HG03196 (cell line): ENCODE data around the gene ATP10B.
"Not testable (repeated sequence)": the region's sequence is repeated elsewhere in the genome, so short reads cannot be mapped to it uniquely, and the experiment has no call there.

Experiments used
- ATAC-seq: cut with Tn5 transposase; IDR thresholded peaks from one replicate; pipeline ENCODE4 v1.9.1; 2021; ENCODE audit not compliant: unreplicated experiment

Gene ATP10B, protein sequence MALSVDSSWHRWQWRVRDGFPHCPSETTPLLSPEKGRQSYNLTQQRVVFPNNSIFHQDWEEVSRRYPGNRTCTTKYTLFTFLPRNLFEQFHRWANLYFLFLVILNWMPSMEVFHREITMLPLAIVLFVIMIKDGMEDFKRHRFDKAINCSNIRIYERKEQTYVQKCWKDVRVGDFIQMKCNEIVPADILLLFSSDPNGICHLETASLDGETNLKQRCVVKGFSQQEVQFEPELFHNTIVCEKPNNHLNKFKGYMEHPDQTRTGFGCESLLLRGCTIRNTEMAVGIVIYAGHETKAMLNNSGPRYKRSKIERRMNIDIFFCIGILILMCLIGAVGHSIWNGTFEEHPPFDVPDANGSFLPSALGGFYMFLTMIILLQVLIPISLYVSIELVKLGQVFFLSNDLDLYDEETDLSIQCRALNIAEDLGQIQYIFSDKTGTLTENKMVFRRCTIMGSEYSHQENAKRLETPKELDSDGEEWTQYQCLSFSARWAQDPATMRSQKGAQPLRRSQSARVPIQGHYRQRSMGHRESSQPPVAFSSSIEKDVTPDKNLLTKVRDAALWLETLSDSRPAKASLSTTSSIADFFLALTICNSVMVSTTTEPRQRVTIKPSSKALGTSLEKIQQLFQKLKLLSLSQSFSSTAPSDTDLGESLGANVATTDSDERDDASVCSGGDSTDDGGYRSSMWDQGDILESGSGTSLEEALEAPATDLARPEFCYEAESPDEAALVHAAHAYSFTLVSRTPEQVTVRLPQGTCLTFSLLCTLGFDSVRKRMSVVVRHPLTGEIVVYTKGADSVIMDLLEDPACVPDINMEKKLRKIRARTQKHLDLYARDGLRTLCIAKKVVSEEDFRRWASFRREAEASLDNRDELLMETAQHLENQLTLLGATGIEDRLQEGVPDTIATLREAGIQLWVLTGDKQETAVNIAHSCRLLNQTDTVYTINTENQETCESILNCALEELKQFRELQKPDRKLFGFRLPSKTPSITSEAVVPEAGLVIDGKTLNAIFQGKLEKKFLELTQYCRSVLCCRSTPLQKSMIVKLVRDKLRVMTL (N-terminal part only)

DNA sequence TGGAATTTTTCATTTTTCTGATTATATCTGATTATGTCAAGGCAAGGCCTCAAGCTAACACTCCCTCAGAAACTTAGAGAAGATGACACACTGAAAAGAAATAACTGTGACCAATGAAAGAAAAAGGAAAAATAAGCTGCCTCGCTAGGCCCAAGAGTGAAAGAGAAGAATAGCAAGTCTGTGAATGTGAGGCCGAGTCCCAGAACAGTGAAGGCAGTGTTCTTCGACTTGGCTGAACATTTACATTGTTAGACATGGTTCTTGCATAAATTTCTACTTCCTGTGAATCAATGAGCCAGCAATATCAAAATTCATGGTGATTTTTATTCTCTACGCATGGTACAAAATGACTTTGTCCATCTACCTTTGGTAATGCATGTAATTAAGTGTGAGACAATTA is at the start of gene ATP10B:
Gene ATP10B (minus strand): TSS at position 163 of the 400 bp plus-strand sequence. CDS start 164,137 bp downstream, outside the sequence.
- no peak for ATAC-seq

DNA sequence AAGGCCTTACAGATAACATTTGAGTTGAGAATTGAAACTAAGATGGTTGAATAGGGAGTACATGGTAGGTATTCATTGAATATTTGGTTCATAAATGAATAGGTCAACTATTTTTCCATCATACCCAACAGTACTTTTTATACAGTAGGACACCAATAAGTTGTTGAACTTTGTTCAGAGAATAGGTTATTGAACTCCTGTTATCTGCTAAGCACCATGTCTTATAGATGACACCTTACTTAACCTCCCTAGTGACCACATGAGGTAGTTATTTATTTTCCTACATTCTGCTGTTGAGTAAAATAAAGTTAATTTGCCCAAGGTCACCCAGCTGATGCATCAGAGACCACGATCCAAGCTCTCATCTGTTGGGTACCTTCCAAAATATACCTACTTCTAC is 49.6 kb upstream of the ATP10B start:
- no peak for ATAC-seq

DNA sequence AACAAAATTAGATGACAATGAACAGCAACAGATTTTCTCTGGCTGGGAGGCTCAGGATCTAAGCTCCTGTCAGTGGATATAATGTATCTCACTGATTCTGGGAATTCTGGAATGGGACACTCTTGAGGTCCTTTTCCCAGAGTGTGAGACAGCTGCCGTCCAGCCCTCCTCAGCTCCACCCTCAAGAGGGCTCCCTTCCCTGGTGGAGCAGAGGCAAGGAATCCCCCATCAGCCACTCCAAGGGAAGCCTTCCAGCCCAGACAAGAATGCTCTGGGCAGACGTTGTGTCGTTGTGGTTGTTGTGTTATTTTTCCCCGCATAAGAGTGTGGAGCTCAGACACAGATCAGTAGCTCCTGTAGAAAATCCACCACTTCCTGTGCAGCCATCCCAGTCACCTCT is 47.7 kb upstream of the ATP10B start:
- no peak for ATAC-seq

DNA sequence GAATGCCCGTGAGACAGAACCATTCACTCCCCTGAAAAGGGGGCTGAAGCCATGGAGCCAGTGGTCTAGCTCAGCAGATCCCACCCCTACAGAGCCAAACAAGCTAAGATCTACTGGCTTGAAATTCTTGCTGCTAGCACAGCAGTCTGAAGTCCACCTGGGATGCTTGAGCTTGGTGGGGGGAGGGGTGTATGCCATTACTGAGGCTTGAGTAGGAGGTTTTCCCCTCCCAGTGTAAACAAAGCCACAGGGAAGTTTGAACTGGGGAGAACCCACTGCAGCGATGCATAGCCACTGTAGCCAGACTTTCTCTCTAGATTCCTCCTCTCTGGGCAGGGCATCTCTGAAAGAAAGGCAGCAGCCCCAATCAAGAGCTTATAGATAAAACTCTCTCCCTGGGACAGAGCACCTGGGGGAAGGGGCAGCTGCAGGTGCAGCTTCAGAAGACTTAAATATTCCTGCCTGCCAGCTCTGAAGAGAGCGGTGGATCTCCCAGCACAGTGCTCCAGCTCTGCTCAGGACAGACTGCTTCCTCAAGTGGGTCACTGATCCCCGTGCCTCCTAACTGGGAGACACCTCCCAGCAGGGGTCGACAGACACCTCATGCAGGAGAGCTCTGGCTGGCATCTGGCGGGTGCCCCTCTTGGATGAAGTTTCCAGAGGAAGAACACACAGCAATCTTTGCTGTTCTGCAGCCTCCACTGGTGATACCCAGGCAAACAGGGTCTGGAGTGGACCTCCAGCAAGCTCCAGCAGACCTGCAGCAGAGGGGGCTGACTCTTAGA is 41.4 kb upstream of the ATP10B start:
- ATAC-seq, result not testable (repeated sequence)

DNA sequence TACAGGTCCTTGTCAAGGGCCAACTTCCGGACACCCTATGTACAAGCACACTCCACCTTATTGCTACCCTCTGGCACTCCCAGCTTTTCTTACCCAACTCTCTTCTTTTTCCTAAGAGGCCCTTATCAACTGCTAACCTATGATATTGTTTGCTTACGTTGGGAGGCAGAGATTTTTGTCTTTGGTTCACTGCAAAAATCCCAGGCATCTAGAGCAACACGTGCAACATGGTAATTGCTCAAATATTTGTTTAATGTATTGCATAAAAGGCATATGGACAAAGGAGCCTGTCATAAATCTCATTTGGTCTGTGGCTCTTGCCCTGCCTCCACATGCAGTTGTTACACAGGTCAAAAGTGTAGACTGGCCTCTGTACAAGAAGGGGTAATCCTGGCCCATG is 35.8 kb upstream of the ATP10B start:
- no peak for ATAC-seq

DNA sequence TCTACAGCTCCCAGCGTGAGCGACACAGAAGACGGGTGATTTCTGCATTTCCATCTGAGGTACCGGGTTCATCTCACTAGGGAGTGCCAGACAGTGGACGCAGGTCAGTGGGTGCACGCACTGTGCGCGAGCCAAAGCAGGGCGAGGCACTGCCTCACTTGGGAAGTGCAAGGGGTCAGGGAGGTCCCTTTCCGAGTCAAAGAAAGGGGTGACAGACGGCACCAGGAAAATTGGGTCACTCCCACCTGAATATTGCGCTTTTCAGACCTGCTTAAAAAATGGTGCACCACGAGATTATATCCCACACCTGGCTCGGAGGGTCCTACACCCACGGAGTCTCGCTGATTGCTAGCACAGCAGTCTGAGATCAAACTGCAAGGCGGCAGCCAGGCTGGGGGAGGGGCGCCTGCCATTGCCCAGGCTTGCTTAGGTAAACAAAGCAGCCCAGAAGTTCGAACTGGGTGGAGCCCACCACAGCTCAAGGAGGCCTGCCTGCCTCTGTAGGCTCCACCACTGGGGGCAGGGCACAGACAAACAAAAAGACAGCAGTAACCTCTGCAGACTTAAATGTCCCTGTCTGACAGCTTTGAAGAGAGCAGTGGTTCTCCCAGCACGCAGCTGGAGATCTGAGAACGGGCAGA is 21.7 kb upstream of the ATP10B start:
- not testable (repeated sequence) for ATAC-seq

DNA sequence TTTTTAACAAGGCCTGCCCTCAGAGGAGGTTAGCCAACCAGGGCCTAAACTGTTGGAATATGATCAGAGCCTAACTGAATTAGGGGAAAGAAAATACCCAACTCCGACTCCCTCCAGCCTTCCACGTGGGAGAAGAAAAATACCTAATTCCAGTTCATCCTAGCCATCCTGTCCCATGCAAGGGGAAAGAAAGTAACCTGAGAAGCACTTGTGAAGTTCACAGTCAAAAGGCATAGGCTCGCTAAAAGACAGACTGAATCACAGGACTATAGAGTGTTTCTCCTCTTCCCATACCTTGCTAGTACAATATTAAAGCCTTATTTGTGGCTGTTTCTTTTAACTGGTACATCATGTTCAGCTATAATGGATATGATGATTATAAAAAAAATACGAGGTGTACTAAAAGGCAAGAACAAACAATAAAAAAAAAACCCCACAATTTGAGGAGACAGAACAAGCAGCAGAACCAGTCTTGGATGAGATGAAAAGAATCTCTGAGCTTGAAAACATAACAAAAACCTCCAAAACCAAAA is 18.0 kb upstream of the ATP10B start:
- ATAC-seq, result no peak

DNA sequence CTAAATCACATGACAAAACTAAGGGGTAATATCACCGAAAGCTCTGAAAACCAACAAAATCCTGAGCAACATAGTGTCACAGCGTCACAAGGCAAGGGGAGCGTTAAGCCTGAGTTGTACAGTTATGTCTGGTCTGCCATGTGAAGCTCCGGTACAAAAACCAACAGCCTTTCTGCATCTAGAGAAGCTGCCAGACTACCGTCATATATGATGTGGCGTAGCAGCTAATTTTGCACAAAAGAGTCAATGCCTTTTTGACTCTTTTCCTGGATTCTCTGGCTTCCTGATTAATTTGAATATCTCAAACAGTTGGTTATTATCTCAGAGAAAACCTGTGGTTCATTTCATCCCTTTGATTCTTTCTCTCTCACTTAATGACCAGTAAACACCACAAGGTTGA is 16.0 kb upstream of the ATP10B start:
- no peak for ATAC-seq

DNA sequence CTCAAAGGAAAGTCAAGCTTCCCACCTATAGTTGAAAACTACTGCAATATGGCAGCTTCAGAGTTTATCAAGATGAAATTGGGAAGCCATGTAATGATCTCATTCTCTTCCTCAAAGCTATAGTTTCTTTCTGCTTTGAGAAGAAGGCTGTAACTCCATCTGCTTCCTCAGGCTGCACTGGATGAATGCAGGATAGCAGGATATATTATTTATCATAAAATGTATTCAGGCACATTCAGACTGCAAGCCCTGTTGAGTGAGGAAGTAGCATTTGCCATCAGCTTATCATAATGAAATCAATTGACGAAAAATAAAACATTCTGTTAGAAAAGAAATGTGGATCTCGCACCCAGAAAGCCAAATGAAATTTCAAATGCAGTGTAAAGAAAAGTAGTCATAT is 560 bp downstream of the ATP10B start:
- ATAC-seq, result no peak

DNA sequence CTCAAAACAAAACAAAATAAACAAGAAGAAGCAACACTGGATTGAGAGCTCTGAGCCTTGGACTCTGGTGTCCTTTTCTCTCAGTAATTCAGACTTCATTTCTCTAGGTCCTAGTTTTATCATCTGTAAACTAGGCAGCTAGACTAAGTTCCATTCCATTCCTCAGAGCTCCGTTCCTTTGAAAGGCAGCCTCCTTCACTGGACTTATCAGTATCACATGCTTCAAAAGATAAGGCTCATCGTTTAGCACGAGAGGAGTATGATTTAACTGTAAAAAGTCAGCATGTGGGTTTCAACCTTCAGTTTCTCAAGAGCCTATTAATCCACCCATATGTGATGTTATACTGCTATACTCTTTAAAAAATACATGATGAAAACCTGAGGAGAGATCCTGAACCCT is 1.6 kb downstream of the ATP10B start:
- ATAC-seq, result no peak

DNA sequence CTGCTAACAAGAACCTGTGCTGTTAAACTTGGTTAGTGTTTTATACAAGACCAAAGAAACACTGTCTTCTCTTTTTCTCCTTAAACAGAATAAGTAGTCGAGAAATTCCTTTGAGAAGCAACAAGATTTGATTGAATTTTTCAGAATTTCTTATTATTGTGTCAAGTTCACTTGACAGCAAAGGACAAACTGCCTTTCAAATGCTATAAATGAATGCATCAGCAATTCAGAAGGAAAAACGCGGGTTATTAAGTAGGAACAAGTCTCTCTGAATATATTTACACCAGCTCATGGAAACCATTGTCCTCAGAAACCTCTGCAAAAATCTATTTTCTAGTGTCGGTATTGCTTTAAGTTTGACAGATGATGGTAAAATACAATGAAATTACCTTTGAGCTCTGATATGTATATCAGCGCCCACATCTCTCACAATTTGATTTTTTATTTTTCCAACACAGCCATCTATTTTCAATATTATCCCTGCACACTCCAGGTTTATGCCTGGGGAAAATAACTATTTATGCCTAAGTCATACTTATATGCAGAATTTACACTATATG is 4.4 kb downstream of the ATP10B start:
- ATAC-seq, result no peak

DNA sequence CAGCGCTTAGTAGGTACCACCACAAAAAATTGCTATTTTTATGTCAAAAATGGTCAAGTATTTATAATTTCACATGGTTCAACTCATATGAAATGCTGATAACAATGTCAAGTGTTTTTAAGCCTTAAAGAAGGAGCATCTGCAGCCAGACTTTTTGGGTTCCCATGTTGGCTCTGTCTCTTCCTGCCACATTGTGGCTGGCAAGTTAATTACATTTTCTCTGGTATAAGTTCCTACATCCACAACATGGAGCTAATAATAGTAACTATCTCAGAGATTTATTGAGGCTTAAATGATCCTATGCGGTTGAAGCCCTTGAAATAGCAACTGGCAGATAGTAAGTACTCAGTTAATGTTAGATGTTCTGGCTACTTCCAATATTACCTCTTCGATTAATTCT is 5.4 kb downstream of the ATP10B start:
- ATAC-seq, result no peak

DNA sequence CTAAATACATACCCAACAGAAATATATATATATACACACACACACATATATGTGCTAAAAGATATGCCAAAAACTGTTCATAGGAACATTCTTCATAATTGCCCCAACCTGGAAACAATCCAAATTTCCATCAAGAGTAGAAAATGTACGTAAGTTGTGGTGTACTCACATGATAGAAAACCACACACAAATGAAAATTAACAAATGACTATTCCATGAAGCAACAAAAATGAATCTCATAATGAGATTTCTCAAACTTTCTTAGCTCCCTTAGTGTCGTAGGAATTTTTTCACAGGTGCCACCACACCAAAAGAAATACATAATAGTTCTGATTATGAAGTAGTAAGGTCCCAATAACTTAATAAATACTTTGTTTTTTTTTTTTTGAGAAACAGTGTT is 7.8 kb downstream of the ATP10B start:
- ATAC-seq, result no peak

DNA sequence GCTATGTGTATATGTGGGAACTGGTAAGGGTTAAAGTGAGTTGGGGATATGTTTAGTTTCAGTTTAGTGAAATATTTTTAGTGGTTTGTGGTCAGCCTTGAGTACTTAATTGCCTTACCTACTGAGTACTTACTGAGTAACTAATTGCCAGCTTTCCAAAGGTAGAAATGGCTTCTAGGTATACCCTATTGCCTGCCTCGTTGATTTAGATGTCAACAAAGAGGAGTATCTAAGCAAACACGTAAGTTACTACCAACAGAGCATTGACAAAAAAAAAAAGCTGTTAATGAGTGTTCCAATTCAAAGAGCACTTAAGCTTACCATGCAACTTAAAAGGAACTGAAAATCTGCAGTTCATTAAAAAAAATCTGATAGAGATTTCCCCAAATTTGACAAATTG is 8.8 kb downstream of the ATP10B start:
- peak; percentile 99 for ATAC-seq

DNA sequence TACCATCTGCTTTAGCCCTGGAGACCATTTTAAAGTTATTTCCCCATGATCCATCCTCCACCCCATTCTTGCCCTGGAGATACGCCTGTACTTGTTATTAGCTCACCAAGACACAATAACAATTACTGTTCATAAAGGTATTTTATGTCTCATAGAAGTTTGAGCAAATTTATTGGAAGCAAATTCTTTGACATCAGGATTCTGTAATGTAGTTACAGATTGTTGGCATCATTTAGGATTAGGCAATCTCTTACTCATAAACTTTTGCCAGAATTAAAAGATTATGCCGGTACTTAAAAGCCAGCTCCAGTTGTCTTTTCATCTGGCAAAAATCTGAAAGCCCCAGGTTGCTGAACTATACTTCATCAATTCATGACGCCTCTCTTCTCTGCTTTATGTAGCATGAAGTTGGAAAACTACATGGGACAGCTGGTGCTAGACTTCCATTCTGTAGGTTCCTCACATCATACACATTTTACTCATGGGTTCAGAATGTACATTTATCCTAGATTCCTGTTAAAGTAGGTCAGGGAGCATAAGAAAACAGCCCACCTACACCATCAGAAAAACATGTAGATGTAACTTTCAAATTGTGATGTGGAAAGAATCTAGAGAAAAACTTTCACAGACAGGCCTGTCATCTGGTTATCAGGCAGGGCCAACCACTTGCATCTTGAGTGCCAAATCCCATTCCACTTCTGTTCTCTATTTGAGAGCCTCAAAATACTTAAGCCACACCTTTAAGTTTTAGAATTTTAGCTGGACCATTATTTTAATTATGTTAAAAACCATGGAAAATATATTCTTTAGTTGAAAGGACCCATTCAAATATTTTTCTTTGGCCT is 14.0 kb downstream of the ATP10B start:
- no peak for ATAC-seq

DNA sequence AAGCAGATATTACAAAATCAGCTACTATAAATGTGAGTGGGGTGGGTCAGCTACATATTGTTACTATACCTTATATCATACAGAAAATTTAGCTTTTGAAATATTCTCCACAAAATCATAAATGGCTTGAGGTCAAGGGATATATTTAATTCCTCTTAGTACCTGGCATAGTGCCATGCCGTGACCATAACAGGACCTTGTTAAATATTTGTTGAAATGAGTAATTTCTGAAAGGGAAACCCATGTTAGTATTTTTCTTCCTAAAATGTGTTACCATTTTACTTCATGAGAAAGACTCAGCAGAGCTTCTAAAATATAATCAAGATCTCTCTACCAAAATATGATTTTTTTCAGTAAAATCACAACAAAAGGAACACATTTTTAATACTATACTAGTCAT is 14.8 kb downstream of the ATP10B start:
- no peak for ATAC-seq

DNA sequence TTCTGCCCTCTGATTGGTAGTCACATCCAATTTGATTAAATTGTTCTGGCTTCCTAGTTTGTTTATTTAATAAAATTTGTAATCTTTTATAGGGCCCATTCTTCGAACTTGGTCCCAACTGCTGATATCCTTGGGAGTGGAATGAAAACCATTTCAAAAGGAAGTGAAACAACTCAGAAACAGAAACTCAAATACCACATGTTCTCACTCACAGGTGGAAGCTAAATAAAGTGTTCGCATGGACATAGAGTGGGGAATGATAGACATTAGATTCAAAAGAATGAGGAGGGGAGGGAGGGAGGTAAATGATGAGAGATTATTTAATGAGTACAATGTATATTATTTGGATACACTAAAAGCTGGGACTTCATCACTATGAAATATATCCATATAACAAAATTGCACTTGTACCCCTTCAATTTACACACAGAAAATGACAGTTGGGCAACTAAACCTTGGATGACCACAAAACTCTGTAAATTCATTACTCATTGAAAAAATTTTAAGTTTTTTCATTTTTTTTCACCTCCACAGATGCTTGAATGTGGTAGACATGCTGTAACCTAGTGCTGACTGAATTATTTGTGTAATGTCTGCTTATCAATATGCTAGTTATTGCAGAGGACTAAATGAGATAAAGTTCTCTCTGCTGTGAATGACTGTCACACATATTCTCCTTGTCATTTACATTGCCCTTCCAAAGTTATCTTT is 16.0 kb downstream of the ATP10B start:
- peak; percentile 61 for ATAC-seq

DNA sequence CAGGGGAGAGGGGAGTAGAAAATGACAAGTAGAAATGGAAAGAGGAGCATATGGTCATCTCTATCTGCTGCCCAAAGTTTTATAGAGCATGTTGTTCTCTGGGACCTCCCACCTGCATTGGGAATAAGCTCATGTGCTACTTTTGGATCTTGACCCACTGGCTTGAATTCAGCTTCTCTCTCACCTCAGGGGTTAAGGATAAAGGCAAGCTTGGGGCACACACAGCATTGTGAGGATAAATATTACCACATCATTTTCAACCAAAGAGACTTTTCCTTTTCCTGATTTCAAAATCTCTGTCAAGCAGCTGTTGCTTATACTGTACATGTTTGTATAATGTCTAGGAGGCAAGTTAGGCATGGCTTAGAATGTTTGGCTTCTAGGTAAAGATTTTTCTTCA is 16.6 kb downstream of the ATP10B start:
- ATAC-seq, result peak; percentile 21
